K562 (cell line): ENCODE data around the gene TRMT1. TPM values are rescaled to one million over a fixed set of nuclear protein-coding genes. Genes with fewer than 3 reads are reported as not detected.
A peak's percentile ranks its signal among the peaks of the same experiment; 100 is the strongest.

Experiments
- CBFA2T3 ChIP-seq: fragments of 450-650 bp; IDR thresholded peaks from 2 replicates; pipeline ENCODE4 v1.6.1; 2017
- CCNT2 ChIP-seq: IDR thresholded peaks from 2 replicates; pipeline ENCODE4 v1.6.1; 2011; ENCODE audit warnings: borderline replicate concordance, low read depth, mild to moderate bottlenecking, moderate library complexity, mixed read lengths, low read length; ENCODE audit not compliant: insufficient read length; ENCODE audit errors: extremely low read depth
- EHMT2 ChIP-seq: fragments of 450-650 bp; IDR thresholded peaks from 2 replicates; pipeline ENCODE4 v1.6.1; 2018; ENCODE audit warnings: antibody characterized with exemption
- ELK3 ChIP-seq: fragments of 450-650 bp; formaldehyde crosslinking; IDR thresholded peaks from 2 replicates; pipeline ENCODE4 v1.4.0; 2020; ENCODE audit warnings: mild to moderate bottlenecking
- EZH2 ChIP-seq: IDR thresholded peaks from 2 replicates; pipeline ENCODE4 v1.6.1; 2012; ENCODE audit warnings: low read depth, mild to moderate bottlenecking, inconsistent platforms, low read length, borderline replicate concordance
- HDAC3 ChIP-seq: fragments of 450-650 bp; IDR thresholded peaks from 2 replicates; pipeline ENCODE4 v1.6.1; 2018; ENCODE audit warnings: borderline replicate concordance, mild to moderate bottlenecking, moderate library complexity; ENCODE audit not compliant: partially characterized antibody
- KAT8 ChIP-seq: fragments of 450-650 bp; IDR thresholded peaks from 2 replicates; pipeline ENCODE4 v1.6.1; 2016; ENCODE audit warnings: low read depth, mild to moderate bottlenecking
- MEIS2 ChIP-seq: fragments of 450-650 bp; IDR thresholded peaks from 2 replicates; pipeline ENCODE4 v1.6.1; 2014; ENCODE audit warnings: mild to moderate bottlenecking; ENCODE audit not compliant: partially characterized antibody
- MTA2 ChIP-seq: fragments of 450-650 bp; IDR thresholded peaks from 2 replicates; pipeline ENCODE4 v1.6.1; 2016; ENCODE audit warnings: low read depth
- NBN ChIP-seq: fragments of 450-650 bp; IDR thresholded peaks from 2 replicates; pipeline ENCODE4 v1.6.1; 2016; ENCODE audit warnings: low read depth, mild to moderate bottlenecking
- NFXL1 ChIP-seq: fragments of 450-650 bp; formaldehyde crosslinking; IDR thresholded peaks from 2 replicates; pipeline ENCODE4 v1.4.0; 2021; ENCODE audit warnings: mild to moderate bottlenecking
- PHB ChIP-seq: fragments of 250-450 bp; sonication (Bioruptor Pico); IDR thresholded peaks from 2 replicates; pipeline ENCODE4 v1.5.0; 2021
- PHF8 ChIP-seq: fragments of 200-600 bp; sonication (generic); IDR thresholded peaks from 2 replicates; pipeline ENCODE4 v1.6.1; 2012; ENCODE audit warnings: mixed run types, mild to moderate bottlenecking, inconsistent platforms, low read length, moderate library complexity, borderline replicate concordance
- POLR2G ChIP-seq: fragments of 200-400 bp; formaldehyde crosslinking; IDR thresholded peaks from 2 replicates; pipeline ENCODE4 v1.6.1; 2017; ENCODE audit warnings: low read depth, mild to moderate bottlenecking, antibody characterized with exemption, low read length, moderate library complexity
- PREB ChIP-seq: sonication (generic); formaldehyde crosslinking; IDR thresholded peaks from 2 replicates; pipeline ENCODE4 v1.8.1; 2023; ENCODE audit warnings: mild to moderate bottlenecking, missing genetic modification reagents
- RNF2 ChIP-seq: sonication (generic); IDR thresholded peaks from 2 replicates; pipeline ENCODE4 v1.6.1; 2016
- SIX5 ChIP-seq, 2 experiments: IDR thresholded peaks; 2 replicates each; pipeline ENCODE4 v1.6.1; 2011; ENCODE audit warnings: low read length in 2 of 2, borderline replicate concordance in 1 of 2, low read depth in 1 of 2, mild to moderate bottlenecking in 1 of 2, moderate library complexity in 1 of 2; ENCODE audit not compliant: insufficient read depth in 1 of 2
- SMC3 ChIP-seq: conservative IDR thresholded peaks from 2 replicates; pipeline ENCODE4 v1.6.1; 2011; ENCODE audit warnings: low read depth, low read length, improper control_type of control experiment; ENCODE audit not compliant: insufficient read depth
- SREBF2 ChIP-seq: sonication (generic); formaldehyde crosslinking; IDR thresholded peaks from 2 replicates; pipeline ENCODE4 v1.4.0; 2020; ENCODE audit warnings: mild to moderate bottlenecking, missing genetic modification reagents
- SUPT5H ChIP-seq: fragments of 450-650 bp; IDR thresholded peaks from 2 replicates; pipeline ENCODE4 v1.6.1; 2016
- TGIF2 ChIP-seq: sonication (generic); formaldehyde crosslinking; IDR thresholded peaks from 2 replicates; pipeline ENCODE4 v1.8.1; 2022; ENCODE audit warnings: mild to moderate bottlenecking, missing genetic modification reagents, moderate library complexity
- ZC3H8 ChIP-seq: fragments of 450-650 bp; IDR thresholded peaks from 2 replicates; pipeline ENCODE4 v1.6.1; 2017
- ZNF165 ChIP-seq: fragments of 250-450 bp; sonication (Bioruptor Pico); IDR thresholded peaks from 2 replicates; pipeline ENCODE4 v1.4.0; 2020; ENCODE audit warnings: borderline replicate concordance
- ZNF263 ChIP-seq: sonication (generic); formaldehyde crosslinking; IDR thresholded peaks from 2 replicates; pipeline ENCODE4 v1.8.0; 2022; ENCODE audit warnings: mild to moderate bottlenecking, missing genetic modification reagents, borderline replicate concordance
- ZNF354B ChIP-seq: fragments of 250-450 bp; sonication (Bioruptor Pico); IDR thresholded peaks from 2 replicates; pipeline ENCODE4 v1.4.0; 2020
- ZNF76 ChIP-seq: fragments of 250-450 bp; sonication (Bioruptor Pico); IDR thresholded peaks from 2 replicates; pipeline ENCODE4 v1.4.0; 2020; ENCODE audit warnings: mild to moderate bottlenecking, moderate library complexity, borderline replicate concordance
- ZSCAN29 ChIP-seq: fragments of 450-650 bp; IDR thresholded peaks from 2 replicates; pipeline ENCODE4 v1.6.1; 2017
- polyA plus RNA-seq, 8 experiments: library from polyadenylated mRNA; depleted of rRNA in 4 of 8; stranded (reverse) in 5 of 8; unstranded in 3 of 8; fragments of >200 nt; fragmentation: Nextera tagmentation in 2 of 8; fragmentation: Illumina TruSeq in 1 of 8; extraction: Ambion mirVana in 2 of 8; extraction: Trizol in 1 of 8; gene quantifications; 2 replicates each; pipeline versions ENCODE4 v1.2.1 to v1.2.3, GENCODE V29; 2011 to 2014; ENCODE audit warnings: inconsistent platforms in 1 of 8, missing spikeins in 1 of 8
- total RNA-seq, 7 experiments: library from RNA; depleted of rRNA in 6 of 7; stranded (reverse); fragments of >200 nt in 6 of 7; fragmentation: Illumina TruSeq in 2 of 7; extraction: Trizol in 2 of 7; gene quantifications; 2 replicates each; pipeline versions ENCODE4 v1.2.1 to v1.2.3, GENCODE V29; 2011 to 2021; ENCODE audit warnings: low replicate concordance in 1 of 7
- TF ChIP-seq, protein P1 (sequence below), 2 experiments: IDR thresholded peaks; 2 replicates each; pipeline ENCODE4 v1.6.1; 2011; ENCODE audit warnings: borderline replicate concordance in 1 of 2, control low read depth in 1 of 2, low read depth in 1 of 2, low read length in 1 of 2, mild to moderate bottlenecking in 1 of 2, mixed read lengths in 1 of 2, moderate library complexity in 1 of 2; ENCODE audit not compliant: insufficient read depth in 1 of 2, insufficient read length in 1 of 2, poor library complexity in 1 of 2, severe bottlenecking in 1 of 2; ENCODE audit errors: extremely low read depth in 1 of 2

Gene TRMT1
- total and polyA plus RNA-seq, 9 of the 15 experiments (the other 6 are each of a cell fraction or from before 2014, with no cell fraction given), result 5.8 to 158 (median 54.3) TPM

DNA sequence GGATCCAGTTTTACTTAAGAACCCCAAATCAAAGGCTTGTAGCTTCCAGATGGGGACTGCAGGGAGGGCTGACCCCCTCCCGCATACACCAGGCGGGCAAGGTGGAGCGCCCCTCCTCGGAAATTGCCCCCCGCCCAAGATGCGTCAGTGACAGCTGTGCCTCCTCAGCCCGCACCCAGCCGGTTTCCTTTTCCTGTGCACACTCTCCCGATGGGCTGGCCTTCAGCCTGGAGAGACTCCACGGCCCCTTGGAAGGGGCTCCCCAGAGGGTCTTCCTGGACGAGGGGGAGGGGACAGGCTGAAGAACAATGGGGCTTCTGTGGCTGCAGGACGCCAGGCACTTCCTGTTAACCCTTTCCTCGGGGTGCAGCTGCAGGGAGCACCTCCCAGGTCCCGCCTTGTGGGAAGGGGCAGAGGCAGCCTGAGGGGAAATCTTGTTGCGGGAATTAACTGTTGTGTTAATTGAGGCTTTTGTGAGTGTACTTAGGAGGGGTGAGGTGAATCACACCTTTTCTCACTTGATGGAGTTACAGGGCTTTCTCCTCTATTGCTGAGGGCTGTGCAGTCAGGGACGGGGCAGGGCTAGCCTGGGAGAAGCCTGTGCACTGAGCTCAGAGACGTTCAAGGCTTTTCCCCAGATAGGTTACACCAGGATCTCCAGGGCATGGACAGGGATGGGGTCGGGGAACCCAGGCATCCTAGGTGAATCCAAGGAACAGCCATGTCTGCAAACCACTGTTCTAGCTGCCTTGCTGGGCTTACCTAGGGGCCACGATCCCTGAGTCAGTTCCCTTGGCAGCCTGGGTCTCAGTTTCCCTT lies 48.0 kb upstream of the TRMT1 start (continued):
- TF ChIP-seq ZC3H8 (no peak), PHF8 (no peak; the same call in 1 of the 2 replicates), TGIF2 (CRISPR knock-in tag) (no peak), MEIS2 (no peak), SIX5 (IDR thresholded peaks at IDR 0.05; ENCODE audit: borderline replicate concordance in 1 of 2, insufficient read depth in 1 of 2, low read depth in 1 of 2, low read length in 2 of 2) (no peak), PREB (CRISPR knock-in tag) (no peak), ZNF263 (peak; percentile 95), SUPT5H (no peak), CBFA2T3 (no peak), POLR2G (no peak), ELK3 (no peak), ZSCAN29 (no peak), MTA2 (no peak), RNF2 (no peak; the same call in 1 of the 2 replicates), ZNF165 (CRISPR knock-in tag) (no peak), NBN (no peak), HDAC3 (no peak), EZH2 (no peak), CCNT2 (no peak), SREBF2 (CRISPR knock-in tag) (no peak), NFXL1 (CRISPR knock-in tag) (no peak), SMC3 (no peak), KAT8 (no peak), EHMT2 (no peak), ZNF76 (CRISPR knock-in tag) (no peak), ZNF354B (CRISPR knock-in tag) (no peak), PHB (no peak)
- TF ChIP-seq, protein P1, sequence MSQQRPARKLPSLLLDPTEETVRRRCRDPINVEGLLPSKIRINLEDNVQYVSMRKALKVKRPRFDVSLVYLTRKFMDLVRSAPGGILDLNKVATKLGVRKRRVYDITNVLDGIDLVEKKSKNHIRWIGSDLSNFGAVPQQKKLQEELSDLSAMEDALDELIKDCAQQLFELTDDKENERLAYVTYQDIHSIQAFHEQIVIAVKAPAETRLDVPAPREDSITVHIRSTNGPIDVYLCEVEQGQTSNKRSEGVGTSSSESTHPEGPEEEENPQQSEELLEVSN (IDR thresholded peaks at IDR 0.05; ENCODE audit: borderline replicate concordance in 1 of 2, extremely low read depth in 1 of 2, insufficient read depth in 1 of 2, insufficient read length in 1 of 2, low read depth in 1 of 2, low read length in 1 of 2, poor library complexity in 1 of 2, severe bottlenecking in 1 of 2), result peak in 1 of 2 experiments; percentile 37
